Fibroblast of gingiva (primary cell): ENCODE data around the gene CIAO3.
"Not testable (repeated sequence)": the region's sequence is repeated elsewhere in the genome, so short reads cannot be mapped to it uniquely, and the experiment has no call there.

ENCODE experiments used
- DNase-seq: peaks from one replicate; pipeline ENCODE4 v3.0.0-alpha.2; 2011; ENCODE audit warnings: low read depth

The CIAO3 gene

GRCh38 chr16:760065-760464, 19.3 kb upstream of the CIAO3 start:
- no peak for DNase-seq

- no peak for DNase-seq
Measured at GRCh38 chr16:759110-759910, 18.5 kb upstream of the CIAO3 start.

GRCh38 chr16:756428-756827, 15.6 kb upstream of the CIAO3 start:
- no peak for DNase-seq

- DNase-seq = no peak
Measured at GRCh38 chr16:754656-755055, 13.9 kb upstream of the CIAO3 start.

- not testable (repeated sequence) for DNase-seq
Measured at GRCh38 chr16:754121-754607, 13.4 kb upstream of the CIAO3 start.

- DNase-seq = no peak
Measured at GRCh38 chr16:752007-752312, 11.2 kb upstream of the CIAO3 start.

- DNase-seq = no peak
Measured at GRCh38 chr16:751152-752006, 10.6 kb upstream of the CIAO3 start.

- no peak for DNase-seq
Measured at GRCh38 chr16:750485-750884, 9.7 kb upstream of the CIAO3 start.

GRCh38 chr16:749010-749409, 8.2 kb upstream of the CIAO3 start:
- DNase-seq = peak; percentile 86

GRCh38 chr16:747978-748746, 7.4 kb upstream of the CIAO3 start:
- no peak for DNase-seq

- no peak for DNase-seq
Measured at GRCh38 chr16:746637-747036, 5.8 kb upstream of the CIAO3 start.

- no peak for DNase-seq
Measured at GRCh38 chr16:745739-746138, 4.9 kb upstream of the CIAO3 start.

GRCh38 chr16:743794-744500, 3.1 kb upstream of the CIAO3 start:
- DNase-seq = no peak

- not testable (repeated sequence) for DNase-seq
Measured at GRCh38 chr16:742894-743293, 2.1 kb upstream of the CIAO3 start.

GRCh38 chr16:741986-742629, 1.3 kb upstream of the CIAO3 start:
- no peak for DNase-seq

- no peak for DNase-seq
Measured at GRCh38 chr16:740459-740763, 386 bp downstream of the CIAO3 start.

GRCh38 chr16:739560-740458, 988 bp downstream of the CIAO3 start:
- no peak for DNase-seq

- no peak for DNase-seq
Measured at GRCh38 chr16:736936-737481, 3.8 kb downstream of the CIAO3 start.

GRCh38 chr16:735982-736453, 4.8 kb downstream of the CIAO3 start:
- DNase-seq = no peak
